HG02943 (cell line): ENCODE data around the gene GRID1.

Experiments used
- ATAC-seq: cut with Tn5 transposase; IDR thresholded peaks from one replicate; pipeline ENCODE4 v1.9.1; 2021; ENCODE audit warnings: mild to moderate bottlenecking, low read depth, moderate library complexity; ENCODE audit not compliant: unreplicated experiment

The GRID1 gene

DNA sequence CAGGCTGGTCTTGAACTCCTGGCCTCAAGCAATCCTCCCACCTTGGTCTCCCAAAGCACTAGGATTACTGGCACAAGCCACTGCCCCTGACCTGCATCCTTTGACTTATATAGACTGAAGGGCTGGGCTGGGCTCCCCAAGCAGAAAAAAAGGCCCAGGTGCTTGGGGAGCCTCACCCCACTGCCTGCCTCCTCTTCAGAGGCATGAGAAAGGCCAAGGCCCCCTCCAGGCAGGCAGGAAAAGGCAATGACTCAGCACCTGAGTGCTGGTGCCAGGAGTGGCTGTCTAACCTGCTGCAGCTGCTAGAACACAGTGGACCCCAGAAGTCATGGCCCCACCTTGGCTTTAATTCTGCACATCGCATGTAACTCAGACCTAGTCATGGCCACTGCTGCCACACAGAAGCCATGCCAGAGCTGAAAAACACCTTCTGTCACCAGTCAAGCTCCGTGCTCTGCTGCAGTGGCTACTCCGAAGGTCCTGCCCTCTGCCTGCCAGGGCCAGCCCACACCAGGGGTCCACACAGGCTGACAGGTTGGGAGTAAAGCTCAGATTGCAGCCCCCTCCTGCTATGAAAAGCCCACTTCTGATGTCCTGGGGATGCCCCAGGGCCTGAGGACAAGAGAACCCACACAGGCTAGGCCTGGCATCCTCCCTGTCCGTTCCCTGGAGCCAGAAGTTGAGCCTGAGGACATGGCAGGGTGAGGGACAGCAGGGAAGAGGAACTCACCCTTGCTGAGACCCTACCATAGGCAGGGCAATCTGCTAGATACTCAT, 48.5 kb downstream of the GRID1 start:
- ATAC-seq: no peak

DNA sequence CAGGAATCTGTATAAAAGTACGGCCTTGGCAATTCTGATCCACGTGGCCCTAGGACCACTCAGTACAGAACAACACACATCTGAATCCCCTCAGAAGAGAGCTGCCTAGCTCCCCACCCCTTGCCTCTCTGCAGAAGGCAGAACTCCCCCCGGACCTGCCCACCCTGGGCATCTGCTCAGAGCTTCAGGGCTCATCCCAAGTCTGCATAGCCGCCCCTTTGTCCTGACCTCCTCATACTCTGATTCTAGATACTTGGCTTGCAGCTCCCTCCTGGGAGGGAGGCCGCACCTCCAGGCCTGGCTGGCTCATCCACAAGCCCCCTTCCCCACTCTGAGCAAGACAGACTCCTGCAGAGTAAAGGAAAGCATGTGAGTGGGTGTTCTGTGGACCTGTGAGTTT, 49.6 kb downstream of the GRID1 start:
- no peak for ATAC-seq

DNA sequence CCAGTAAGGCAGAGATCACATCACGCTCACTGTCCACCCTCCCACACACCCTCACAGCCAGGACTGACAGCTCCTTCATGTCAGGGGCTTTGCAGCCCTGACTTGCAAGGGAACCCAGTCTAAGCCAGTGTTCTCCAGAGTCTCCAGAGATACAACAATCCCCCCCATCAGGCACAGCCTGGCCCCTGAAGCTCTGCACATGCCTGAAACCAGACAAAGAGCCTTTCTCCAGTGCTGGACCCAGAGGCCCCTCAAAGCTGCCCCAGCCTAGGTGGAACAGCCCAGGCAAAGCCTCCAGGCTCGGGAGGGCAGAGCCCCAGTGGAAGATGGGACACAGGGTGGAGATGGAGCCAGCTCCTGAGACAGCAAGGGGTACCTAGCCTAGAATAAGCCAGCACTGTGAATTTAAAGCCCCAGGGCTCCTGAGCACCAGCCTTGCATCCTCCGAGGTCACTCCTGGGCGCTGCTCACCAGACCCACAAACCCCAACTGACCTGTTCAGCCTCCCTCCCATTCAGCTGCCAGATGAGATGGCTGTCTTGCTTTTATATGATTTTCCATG, 50.2 kb downstream of the GRID1 start:
- no peak for ATAC-seq

DNA sequence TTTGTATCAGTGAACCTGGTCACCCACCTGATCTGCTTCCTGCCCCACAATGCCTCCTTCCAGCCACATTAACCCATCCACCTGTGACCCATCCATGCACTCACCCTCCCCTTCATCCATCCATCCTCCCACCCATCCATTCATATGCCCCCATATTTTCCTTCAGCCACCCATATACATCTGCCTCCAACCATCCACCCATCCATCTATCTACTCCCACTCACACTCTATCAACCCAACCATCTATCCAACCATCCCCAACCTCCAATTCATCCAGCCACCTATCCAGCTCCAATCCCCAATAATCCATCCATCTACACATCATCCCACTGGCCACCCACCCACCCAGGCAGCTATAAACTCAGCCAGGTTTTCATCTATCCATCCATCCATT, 51.0 kb downstream of the GRID1 start:
- ATAC-seq: no peak

DNA sequence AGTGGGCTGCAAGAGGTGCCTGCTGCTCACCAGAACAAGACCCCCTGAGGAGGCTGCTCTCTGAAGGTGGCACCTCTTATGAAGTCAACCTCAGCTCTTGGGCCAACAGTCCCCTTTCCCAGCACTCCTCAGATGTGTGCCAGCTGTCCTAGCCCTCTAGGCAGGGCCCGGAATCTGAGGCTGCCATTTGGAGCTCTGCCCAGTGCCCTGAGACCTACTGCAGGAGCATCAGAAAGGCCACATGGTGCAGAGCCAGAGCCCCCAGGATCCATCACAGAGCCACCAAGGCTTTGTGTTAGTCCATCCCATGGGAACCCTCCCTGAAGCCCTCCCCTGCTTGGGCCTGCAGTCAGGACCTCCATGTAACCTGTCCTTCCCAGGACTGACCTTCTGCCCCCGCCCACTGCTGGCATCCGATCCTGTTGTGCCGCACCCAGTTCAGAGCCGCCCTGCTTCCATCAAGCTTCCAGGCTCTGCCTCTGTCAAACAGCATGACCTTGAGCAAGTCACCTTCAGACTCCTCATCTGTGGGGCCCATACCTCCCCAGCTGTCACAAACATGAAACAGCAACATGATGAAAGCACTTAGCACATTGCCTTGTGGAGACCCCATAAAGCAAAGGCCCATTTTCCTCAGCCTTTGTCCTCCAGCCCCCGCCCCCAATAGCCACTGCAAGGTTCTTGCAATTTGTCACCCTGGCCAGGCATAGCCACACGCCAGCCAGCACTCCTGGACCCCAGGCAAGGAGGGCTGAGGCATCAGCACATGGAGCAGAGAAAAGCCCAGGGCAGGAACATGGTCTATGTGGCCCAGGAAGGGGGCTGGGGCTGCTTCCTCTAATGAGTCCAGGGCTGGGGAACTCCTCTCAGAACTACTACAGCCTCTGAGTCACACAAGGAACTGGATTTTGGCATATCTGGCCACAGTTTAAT, 51.7 kb downstream of the GRID1 start:
- ATAC-seq: no peak

DNA sequence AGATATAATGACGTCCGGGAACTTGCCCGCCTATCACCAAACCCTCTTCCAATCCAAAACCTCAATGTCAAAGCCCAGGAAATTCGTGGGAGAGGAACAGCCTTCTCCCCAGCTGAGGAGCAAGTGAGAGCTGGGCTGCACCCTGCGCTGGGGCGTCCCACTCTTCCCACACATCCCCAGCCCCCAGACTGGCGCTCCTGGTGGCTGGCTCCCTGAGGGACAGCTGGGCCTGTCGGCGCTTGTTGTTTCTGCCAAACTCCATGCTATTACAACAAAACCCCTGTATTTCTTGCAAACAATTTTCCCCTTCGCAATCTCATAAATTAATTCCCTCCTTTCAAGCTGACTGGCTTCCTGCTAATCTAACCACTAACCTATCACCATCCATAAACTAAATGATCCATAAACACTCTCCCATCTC, 53.0 kb downstream of the GRID1 start:
- ATAC-seq: no peak

DNA sequence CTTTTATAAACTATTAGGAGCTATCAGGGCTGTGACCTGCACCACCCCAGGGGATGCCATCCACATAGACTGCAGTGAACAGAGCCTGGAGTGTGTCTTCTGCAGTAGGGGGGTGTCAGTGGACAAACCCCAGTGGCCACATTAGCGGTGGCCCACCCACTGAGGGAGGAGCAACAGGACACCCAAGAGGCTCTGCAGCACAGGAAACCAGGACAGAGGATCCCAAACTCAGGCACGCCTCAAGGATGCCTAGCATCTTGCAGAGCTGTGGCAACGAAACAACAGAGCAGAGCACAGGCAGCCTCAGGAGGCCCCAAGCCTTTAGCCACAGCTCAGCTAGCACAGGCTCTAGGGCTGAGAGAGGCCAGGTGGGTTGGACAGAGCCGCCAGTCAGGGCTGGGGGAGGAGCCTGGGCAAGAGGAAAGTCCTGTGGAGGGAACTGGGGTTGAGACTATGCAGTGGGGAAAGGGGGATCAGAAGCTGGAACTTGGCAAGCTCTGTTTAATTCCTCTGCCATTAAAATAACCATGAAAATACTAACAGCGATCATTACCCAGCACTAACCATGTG, 53.8 kb downstream of the GRID1 start:
- no peak for ATAC-seq

DNA sequence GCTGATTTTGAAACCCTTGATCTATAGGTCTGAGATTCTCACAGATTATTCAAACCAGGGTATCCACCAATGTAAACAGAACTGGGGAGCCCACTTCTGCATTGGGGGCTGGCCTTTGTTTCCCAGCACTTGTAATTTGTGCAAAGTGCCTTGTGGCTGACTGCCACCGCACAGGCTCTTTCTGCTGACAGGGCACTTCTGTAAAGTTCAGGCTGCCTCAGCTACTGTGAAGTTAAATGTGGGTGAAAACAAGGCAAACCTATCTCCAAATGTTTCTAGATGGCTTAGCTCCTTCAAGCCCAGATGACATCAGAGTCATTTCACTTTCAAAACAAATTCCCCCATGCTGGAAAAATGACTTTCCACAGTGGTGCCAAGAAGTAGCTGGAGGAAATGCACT, 54.7 kb downstream of the GRID1 start:
- no peak for ATAC-seq

DNA sequence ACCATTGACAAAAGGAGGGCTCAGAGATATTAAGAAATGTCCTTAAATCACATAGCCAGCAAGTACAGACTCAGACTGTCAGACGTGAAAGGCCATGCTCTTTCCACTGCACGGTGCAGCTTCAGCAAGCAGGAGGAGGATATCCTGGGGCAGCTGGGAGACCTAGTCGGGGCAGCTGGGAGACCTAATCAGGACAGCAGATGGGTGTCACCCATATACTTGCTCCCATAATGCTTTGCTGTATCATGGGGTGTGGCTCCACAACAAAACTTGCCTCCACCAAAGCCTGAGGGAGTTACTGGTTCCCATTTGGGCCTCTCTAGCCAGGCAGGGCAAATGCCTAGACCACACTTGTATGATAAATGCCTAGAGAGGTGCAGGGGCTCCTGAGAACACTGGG, 55.4 kb downstream of the GRID1 start:
- no peak for ATAC-seq

DNA sequence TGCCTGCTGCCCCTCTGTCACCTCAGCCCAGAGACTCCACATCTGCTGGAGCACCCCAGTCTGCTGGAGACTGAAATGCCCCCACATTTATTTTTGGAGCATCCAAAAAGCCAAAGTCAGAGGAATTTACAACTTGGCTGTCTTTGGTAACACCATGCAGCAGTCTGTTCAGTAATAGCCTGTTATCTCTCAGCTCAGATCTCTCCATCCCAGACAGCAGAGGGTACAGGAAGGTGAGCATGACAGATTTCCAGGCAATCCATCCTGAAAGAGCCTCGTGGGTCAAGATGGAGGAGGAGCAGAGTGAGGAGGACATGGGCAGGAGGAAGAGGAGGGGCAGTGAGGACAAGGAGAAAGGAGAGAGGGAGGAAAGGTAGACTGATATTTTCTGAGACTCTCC, 55.9 kb downstream of the GRID1 start:
- ATAC-seq: no peak

DNA sequence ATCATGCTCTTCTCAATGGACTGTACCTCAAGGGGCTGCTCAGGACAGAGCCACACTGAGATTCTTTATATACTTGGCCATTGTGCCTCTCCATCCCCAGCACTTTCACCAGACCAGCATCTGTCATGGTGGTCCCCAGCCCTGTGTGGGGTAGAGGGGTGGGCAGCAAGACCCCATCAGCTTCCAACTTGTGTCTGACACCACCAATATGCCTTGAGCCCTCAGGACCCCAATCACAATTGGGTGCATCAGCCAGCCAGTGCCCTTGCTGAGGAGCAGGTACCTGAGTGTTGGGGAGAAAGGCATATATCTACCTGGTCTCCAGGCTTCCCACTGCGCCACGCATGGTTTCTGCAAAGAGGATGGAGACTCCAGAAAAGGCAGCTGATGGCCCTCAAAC, 56.3 kb downstream of the GRID1 start:
- ATAC-seq: no peak

DNA sequence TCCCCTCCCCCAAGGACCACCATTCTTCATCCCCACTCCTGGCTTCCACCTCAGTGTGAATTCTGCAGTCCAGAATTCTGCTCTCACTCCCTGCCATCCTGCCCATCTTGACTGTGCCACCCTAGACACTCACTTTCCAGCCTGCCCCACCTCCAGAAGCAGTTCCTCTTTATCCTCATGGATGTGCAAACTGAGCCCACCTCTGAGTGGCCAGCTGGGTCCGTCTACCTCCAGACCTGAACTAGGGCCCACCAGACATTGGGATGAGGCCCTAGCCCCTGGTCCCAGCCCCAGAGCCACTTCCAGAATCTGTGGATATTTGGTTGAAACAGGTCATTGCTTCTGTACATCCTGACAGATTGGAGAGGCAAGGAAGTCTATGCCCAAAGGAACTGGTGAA, 58.5 kb downstream of the GRID1 start:
- ATAC-seq: no peak

DNA sequence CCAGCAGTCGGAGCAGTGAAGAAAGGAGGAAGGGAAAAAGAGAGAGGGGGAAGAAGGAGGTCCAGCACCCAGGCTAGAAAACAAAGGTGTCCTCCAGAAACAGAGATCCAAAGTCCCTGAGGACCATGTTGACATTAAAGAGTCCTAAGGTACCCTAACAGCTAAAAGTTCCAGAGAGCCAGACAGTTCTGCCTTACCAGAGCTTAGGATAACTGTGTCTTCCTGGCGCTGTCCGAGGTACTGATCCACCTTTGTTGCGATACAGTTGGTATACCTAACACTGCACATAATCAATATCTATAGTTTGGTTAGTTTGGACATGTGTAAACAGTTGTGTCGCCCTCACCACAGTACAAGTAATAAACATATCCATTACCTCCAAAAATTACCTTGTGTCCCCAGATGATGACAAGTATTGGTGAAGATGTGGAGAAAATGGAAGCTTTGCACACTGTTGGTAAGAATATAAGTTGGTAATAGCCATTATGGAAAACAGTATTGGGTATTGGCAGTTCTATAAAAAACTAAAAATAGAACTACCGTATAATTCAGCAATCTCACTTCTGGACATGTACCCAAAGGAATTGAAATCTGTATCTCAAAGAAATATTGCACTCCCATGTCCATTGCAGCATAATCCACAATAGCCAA, 59.8 kb downstream of the GRID1 start:
- ATAC-seq: no peak

DNA sequence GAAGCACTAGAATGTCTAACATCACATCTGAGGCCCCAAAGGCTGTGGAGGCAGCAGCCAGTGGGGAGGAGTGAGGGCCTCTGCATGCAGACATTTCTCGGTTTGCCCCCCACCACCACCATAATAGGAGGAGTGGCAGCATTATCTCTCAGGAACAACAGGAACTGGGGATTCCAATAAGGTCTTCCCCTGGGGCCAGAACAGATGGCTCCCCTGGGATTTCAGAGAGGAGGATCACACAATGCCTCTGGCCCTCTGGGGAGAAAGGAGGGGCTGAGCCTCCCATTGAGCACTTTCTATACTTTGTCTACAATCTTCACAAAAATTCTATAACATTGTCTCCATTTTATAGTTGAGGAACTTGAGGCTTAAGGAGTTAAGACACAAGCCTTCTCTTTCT, 61.1 kb downstream of the GRID1 start:
- ATAC-seq: no peak

DNA sequence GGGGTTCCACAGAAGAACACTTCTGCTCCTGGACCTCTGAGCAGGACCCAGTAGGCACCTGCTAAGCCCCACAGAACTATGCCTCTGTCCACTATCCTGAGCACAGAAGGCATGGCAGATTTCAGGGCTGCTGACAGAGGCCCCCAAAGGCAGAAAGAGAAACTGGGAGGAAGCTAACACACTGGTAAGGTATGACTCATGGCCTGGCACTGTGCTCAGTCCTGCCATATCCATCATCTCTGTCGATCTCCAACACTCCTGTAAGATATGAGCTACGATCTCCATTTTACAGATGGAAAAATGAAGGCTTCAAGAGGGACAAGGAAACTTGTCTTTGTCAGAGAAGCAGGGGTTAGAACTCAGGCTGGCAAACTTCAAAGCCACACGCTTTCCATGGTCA, 62.2 kb downstream of the GRID1 start:
- ATAC-seq: no peak

DNA sequence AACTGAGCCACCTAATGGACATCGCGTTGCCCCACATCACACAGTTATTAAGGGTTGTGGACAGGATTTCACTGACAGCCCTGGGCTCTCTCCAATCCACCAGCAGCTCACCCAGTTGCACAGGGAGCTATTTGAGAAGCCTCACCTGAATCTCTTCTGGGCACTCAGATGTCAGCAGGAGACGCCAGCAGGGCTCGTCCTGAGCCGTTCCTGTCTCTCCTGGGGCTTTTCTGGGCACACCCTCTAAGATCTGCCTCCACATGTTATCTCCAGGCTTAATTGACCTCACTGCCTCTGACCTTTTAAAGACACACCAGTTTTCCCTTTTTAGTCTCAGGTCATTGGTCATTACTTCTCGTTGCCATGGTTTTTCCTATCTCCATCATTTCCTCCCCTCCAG, 63.0 kb downstream of the GRID1 start:
- ATAC-seq: no peak

DNA sequence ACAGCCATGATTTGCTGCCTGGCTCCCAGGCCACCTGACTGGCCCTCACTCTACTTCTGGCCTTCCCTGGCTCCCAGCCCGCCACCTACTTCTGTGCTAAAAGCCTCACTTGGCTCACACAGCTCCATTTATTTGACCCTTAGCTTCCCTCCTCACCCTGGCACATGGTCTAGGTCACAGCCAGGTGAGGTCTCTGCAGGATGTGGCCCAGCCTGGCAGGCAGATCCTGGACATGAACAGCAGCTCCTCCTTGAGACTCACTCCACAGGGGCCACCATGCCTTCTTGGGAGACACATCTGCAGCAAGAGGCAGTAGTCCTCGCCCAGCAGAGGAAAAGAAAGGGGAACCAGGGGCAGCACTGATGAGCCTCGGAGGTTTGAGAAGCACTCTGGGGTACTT, 64.6 kb downstream of the GRID1 start:
- no peak for ATAC-seq

DNA sequence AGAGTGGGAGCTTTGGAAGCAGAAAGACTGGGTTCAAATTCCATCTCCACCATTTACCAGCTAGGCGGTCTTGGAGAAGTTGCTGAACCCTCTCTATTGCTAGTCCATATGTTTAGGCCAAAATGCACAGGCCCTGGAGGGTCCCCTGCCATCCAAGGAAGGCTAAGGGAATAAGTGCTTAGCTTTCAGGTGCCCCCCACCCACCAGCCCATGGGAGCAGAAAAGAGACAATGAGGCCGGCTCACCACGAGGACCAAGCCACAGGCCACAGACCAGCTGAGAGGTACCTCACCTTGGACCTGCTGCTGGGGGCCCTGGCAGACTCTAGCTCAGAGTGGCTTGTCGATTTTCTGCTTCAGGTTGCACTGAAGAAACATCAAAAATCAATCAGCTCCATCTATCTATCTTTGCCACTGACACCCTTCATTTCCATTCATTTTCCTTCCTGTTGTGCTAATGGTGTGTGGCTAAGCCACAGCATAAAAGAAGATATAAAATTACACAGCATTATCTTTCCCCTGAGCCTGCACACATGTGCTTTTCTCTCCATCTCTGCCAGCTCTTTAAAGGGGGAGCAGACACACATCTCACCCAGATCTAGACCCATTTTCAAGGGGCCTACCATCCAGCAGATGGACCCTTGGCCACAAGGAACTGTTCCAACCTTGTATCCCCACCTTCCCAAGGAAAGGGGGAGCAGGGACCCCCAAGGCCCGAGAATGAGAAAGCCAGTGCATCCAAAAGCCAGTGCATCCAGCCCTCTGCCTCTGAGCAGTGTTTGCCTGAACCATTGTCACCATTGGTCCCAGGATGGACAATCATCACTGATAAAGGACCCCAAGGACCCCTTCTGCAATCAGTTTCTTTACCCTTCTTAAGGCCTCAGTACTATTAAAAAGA, 65.4 kb downstream of the GRID1 start:
- ATAC-seq: no peak

DNA sequence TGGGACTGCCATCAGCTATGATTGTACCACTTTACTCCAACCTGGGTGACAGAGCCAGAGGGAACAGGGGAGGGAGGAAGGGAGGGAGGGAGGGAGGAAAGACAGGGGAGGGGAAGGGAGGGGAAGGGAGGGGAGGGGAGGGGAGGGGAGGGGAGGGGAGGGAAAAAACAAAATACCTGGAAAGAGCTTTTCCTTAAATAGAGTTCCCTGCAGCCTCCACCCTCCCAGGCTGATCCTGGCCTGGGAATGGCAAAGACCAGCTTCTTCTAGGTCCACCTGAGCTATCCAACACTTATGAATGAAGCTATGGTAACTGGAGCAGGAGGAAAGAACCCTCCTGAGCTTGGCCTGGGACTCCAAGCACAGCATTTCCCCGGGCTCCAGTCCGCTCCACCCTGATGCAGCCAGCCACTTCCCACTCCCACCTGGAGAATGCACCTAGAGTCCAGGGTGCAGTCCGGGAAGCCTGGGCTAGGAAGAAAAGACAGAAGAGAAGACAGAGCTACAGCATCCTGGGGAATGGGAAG, 66.1 kb downstream of the GRID1 start:
- ATAC-seq: no peak
